HG03135 (cell line): ENCODE measurements around the gene ZNF70.

ENCODE experiments used
- ATAC-seq: cut with Tn5 transposase; IDR thresholded peaks from one replicate; pipeline ENCODE4 v1.9.1; 2021; ENCODE audit warnings: mild to moderate bottlenecking, moderate library complexity; ENCODE audit not compliant: unreplicated experiment

Gene ZNF70

DNA sequence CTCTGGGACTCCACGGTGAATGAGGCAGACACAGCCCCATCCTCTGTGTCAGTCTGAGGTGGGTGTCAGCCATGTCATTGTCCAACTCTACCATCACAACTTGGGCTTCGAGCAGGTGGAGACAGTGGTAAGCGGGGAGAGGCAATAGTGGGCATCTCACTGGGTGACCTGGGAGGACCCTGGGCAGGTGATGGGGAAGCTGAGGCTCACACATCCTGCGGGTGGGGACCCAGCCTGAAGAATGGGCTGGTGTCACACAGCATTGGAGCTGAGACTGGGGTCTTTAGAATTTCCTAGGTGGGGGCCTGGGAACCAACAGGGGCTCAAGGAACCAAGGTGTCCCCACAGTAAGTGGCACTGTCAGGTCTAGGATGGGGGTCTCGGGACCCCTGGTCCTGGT lies 28.8 kb upstream of the ZNF70 start:
- no peak for ATAC-seq

DNA sequence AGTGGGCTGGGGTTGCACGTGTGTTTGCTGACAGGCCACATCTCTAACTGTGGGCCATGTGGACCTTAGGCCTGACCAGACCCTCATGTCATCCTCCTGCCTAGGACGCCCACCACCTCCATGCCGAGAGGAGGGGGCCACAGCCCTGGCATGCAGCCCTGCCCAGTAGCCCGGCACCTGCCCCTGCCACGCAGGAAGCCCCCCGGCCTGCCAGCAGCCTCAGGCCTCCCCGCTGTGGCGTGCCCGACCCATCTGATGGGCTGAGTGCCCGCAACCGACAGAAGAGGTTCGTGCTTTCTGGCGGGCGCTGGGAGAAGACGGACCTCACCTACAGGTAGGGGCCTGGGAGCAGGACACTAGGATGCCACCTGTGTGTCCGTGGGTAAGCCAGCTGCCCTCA lies 28.2 kb upstream of the ZNF70 start:
- no peak for ATAC-seq

DNA sequence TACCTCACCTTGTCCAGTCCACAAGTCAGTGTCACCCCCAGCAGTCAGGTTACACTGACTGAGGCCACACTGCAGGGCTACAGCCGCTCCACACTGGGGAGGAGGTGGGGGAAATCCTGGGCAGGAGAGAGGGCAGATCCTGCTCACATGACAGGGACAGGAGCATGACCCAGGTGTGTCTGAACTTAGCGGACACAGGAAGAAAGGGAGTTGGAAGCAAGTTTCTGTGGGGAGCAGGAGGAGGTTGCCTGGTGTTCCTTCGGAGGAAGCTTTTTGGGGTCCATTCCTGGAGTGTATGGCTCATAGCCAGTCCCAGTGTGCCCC lies 27.6 kb upstream of the ZNF70 start:
- no peak for ATAC-seq

DNA sequence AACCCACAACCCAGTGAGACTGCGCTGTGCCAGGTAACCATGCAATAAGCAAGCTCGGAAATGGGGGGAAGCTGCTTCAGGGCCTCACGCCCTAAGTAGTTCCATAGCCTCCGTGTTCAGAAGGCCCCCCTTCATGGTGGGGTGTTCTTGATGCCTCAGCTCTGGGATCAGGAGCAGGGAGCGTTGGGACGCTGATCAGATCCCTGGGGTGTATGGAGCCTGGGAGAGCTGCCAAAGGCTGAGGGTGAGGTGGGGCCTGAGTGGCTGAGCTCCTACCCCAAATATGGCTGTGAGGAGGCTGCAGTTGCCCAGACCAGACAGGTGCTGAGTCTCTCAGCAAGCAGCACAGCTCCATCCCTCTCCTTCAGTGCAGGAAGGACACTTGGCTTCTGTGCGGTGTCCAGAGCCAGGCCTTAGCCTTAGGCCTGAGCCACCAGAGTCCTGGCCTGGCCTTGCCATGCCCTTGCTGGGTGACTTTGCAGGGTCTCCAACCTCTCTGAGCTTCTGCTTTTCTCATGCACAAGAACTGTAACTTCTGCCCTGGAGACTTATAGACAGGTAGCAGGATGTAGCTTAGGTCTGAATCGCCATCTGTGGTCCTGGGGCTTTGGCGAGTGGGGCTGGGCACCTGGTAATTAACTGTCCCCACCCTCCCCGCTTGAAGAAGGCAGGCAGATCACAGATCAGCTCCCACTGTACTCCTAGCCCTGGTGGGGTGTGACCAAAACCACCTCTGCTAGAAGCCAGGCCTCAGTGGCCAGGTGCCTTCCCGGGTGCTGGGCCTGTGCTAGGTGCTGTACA lies 27.1 kb upstream of the ZNF70 start:
- ATAC-seq: no peak

DNA sequence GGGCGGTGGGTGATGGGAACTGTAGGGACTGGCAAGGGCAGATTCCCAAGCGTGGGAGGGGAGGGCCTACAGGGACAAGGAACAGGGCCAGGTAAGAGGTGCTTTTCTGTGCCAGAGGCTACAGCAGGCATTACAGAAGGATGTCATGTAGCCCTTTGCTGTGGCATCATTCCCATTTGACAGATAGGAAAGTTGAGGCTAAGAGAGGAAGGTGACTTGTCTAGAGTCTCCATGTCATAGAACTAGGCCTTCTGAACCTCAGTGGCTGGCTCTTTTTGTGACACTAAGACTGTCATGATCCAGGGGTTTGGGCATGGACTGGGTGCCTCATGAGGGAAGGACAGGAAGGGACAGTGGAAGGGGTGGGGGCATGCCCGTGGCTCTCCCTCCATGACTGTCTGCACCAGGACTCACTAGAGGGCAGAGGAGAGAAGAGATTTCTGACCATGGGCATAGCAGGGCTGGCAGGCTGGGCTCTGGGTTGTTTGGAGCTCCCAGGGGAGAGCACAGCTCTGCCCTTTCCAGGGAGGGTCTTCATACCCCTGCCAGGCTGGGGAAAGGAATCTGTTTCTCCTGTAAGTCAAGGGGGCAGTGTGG lies 25.0 kb upstream of the ZNF70 start:
- no peak for ATAC-seq

DNA sequence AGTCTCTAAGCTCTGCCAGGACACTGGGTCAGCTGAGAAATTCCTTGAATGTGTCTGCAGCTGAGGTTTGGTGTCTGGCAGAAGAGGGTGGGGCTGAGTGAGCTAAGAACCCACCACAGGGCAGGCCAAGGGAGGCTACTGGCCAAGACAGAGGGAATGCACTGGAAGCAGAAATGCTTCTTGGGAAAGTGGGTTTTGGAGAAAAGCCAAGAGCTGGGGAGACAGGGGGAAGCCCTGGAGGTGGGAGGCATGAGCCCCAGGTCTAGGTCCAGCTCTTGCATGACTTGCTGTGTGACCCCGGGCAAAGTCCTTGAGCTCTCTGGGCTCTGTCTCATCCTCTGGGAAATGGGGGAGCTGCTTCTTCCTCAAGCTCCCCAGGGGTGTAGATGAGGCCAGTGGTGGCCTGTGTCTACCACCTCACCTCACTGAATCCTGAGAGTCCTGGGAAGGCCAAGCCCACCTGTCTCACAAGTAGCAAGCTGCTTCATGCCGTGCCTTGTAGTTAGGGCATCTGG lies 24.1 kb upstream of the ZNF70 start:
- ATAC-seq: no peak

DNA sequence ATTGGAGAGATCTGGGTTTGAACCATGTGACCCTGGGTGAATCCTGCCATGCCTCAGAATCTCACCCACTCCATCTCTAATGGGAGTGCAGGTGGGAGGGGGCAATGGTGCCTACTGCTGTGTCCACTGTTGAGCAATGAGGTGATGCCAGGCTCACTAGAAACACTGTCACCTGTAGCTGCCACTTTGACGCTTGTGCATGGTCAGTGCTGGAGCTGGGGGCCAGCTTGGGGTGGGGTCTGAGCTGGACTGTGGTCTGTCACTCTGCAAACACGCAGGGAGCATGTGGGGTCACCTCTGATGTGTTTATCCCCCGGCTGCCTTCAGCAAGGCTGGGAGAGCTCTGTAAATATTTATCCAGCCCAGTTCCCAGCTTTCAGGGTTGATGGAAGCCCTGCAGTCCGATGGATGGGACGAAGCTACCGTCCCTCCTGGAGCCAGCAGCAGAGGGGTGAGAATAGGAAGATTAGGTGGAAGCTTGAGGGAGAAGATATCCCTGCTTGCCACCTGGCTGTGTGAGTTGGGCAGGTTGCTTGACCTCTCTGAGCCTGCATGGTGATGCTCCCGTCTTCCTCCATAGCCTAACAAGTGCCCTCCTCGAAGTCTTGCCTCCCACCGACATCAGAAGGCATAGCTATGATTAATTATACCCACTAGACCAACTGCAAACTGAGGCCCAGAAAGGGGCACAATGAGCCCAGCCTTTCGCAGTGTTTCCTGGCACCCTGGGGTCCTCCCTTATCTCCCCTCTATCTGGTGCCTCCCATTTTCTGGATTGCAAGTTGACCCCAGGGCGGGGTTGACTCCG lies 23.4 kb upstream of the ZNF70 start:
- ATAC-seq: no peak

DNA sequence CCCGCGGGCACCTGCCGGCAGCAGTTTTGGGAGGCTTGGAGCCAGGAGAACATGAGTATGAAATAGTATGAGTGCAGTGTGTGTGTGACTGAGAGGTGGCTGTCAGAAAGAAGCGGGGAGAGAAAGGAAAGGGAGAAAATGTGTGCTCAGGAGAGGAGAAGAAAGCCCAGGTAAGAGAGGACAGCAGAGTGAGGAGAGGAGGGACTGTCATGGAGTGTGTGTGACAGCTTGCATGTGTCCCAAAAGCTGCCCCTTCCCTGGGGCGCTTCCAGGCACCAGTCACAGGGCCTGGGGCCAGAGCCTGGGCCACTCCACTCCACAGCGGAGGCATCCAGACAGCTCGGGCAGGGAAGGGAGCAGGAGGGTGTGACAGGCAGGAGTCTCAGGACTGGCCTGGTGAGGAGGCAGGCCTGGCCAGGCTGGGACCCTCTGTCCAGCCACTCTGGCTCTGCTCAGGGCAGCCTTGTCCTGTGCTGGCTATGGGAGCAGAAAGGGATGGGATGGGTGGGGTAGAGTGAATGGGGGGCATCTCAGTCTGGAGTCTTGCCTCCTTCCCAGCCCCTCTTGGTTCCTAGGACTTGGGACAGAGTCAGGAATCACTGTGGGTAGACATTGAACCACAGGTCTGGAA lies 22.7 kb upstream of the ZNF70 start:
- no peak for ATAC-seq

DNA sequence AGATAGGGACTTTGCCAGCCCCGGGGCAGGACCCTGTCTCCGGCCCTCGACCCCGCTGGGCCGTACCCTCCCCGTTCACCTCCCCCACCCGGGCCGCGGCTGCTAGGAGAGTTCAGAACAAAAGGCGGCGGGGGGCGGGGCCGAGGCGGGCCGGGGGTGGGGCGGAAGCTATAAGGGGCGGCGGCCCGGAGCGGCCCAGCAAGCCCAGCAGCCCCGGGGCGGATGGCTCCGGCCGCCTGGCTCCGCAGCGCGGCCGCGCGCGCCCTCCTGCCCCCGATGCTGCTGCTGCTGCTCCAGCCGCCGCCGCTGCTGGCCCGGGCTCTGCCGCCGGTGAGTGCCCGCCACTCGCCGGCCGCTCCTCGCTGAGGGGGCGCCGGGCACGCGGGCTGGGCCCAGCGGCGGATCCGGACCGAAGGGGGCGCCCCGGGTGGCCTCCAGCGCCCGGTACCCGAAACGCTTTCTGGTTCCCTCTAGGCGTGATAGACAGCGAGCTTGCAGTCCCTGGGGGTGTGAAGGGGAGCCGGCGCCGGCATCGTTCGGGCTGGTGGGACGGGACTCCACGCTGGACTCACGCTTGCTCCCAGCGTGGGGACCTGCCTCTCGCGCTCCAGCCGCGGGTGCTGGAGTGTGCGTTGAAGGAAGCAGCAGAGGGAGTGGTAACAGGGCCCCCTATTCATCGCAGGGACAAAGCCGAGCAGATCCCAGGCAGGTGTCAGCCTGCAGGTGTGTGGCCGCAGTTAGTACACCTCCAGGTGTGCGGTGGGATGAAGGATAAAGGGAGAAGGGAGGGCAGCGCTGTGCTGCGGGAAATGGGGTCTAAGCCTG lies 21.9 kb upstream of the ZNF70 start, which contains the start of gene MMP11:
Gene MMP11, plus strand, starts transcription at position 201 of the 825 bp plus-strand sequence. Its CDS starts 22 bp downstream, at position 223.
- no peak for ATAC-seq

DNA sequence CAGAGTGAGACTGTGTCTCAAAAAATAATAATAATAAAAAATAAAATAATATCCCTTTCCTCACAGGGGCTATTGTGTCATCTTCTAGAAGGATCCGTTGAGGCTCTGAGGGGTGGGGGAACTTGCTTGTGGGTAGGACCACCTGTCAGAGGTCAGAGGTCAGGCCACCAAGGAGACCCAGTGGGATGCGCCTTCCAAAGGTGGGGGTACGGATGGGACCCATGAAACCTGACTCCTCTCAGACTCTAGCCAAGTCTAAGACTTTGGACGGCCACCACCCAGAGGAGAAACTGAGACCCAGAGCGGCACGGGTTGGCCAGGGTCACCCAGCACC lies 21.4 kb upstream of the ZNF70 start:
- no peak for ATAC-seq

DNA sequence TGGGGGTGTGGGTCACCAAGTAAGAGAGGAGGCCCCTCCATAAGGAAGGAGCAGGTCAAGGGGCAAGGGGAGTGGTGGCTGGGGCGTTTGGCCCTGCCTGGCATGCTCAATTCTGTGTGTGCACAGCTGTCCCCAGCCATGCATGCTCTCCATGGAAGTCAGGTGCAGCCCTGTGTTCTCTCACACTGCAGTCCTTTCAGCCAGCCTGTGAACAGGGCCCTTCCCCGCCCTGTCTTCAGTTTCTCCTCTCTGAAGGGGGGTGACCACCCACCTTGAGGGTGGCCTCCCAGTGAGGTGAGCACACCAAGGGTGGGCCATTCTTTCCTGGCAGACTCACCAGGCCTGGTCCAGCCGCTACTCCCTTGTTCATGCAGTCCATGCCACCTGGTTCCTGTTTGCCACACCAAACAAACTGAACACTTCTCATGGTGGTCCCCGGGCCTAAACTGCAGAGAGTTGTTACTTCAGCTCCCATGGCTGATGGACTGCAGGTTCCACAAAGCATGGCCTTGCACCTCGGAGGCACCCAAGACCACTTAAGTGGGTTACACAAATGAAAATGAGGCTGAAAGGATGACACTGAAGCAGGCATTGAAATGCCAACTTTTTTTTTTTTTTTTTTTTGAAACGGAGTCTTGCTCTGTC lies 18.5 kb upstream of the ZNF70 start:
- no peak for ATAC-seq

DNA sequence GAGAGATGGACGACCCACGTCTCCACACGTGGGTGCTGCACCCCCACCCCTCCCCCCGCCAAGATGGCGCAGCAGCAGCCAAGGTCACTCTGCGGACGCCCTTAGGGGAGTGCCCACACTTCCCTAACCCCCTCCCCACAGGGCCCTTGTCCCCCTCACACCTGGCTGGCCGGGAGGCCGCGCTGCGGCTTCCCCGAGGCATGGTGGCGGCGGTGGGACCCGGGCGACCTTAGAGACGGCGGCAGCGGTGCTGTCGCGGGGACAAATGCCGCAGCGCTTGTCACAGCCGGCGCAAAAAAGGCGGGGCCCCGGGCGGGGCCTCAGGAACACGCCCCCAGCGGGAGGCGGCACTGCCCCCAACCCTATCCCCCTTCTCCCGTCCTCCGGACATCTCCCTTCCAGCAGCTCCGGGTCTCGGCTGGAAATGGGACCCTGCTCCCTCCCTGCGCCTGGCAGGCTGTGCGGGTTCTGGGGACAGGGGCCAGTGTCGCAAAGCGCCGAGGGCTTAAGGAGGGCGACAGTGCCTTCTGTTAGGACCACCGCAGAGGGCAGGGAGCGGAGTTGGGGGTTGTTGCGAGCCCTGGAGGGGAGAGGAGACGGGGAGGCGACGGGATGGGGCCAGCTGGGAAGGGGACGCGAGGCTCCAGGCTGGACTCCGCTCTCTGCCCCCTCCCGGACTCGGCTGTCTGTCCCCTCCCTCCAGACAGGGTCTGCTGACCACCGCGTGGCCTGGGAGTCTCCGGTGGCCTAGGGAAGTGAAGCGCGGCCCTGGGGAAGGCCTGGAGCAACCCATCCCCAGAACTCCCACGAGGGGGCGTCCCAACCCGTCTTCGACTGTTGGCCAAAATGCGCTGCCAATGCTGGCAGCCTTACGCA lies 17.0 kb upstream of the ZNF70 start, which contains the start of gene CHCHD10:
Gene CHCHD10, minus strand, starts transcription at position 300 of the 876 bp plus-strand sequence. Its CDS starts 98 bp downstream, at position 202.
- ATAC-seq: no peak

DNA sequence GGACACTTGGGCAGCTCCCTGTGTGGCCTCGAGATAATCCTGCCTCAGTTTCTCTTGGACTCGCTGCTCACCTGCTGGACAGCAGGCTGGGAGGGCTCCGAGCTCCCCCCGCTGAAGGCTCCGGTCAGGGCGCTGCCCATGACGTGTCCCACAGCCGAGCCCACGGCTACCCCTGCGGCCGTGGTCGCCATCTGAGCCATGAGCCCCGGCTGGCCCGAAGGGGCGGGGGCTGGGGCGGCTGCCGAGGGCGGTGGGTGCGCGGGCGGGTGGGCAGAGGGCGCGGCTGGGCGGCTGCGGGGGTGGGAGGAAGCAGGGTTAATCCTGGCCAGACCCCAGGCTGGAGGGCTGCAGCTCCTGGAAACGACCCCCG lies 16.4 kb upstream of the ZNF70 start:
- no peak for ATAC-seq

DNA sequence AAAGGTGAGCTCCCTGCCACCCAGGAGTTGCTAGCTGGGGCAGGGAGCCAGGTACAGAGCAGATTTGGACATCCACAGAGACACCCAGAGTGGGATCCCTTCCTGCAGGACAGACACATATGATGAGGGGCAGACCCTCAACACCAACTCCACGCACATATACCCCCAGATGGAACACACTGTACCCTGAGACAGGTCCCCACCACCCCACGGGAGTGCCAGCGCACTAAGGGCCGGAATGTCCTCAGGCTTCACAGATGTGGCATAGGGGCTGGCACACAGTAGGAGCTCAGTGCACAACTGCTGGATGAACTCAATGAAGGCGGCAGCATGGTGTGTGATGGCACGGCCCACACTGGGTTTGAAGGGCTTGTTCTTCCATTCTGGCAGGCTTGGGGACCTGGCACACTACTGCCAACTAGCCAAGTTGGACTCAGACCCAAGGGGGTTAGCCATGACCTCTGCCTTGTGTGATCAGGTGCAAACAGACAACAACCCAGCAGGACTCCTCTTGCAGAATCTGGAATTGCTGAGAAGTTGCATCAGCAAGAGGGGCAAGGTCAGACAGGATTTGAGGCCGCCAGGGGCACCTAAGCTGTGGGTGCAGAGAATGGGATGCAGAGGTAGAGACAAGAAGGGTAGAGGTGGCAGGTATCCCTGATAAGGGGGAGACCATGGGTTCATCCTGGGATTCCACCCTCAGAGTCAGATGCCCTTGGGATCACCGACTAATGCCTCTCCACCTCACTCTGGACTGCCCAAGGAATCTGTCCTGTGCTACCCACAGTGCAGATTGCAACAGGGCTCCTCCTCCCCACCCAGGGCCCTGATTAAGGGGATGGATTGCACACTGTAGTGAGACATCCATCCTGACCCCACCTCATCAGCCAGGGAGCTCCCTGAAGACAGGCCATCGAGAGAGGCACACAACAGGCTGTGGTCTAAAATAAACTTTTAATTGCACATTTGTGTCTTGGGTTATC lies 14.3 kb upstream of the ZNF70 start:
- ATAC-seq: no peak

DNA sequence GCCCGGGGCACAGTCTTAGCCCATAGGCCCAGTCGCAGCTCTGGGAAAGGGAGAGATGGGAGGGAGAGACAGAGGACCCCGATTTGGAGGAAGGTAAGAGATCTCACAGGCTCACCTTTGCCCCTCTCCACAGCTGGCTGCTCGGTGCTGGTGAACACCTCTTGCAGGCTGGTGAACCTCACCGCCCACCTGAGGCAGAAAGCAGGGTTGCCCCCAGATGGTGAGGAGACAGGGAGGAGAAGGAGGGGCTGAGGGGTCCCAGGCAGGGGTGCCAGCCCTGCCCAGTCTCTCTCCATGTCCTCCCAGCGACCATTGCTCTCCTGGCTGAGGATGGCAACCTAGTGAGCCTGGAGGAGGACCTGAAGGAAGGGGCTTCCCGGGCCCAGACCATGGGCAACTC lies 13.0 kb upstream of the ZNF70 start:
- no peak for ATAC-seq

DNA sequence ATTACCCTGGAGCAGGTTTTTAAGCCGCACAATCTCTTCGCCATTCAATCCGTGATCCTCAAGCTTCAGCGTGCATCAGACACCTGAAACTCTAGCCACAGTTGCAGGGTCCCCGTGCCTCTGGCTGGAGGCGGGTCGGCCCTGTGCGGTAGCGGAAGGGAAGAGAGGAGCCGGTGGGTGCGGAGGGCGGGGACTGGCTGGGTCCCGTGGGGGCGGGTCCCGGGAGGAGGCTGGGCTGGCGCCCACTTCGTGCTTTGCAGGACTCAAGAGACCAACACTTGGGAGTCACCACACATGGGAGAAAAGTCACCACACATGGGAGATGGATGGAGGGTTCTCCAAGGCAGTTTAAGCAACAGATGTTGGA lies 12.7 kb upstream of the ZNF70 start:
- no peak for ATAC-seq

DNA sequence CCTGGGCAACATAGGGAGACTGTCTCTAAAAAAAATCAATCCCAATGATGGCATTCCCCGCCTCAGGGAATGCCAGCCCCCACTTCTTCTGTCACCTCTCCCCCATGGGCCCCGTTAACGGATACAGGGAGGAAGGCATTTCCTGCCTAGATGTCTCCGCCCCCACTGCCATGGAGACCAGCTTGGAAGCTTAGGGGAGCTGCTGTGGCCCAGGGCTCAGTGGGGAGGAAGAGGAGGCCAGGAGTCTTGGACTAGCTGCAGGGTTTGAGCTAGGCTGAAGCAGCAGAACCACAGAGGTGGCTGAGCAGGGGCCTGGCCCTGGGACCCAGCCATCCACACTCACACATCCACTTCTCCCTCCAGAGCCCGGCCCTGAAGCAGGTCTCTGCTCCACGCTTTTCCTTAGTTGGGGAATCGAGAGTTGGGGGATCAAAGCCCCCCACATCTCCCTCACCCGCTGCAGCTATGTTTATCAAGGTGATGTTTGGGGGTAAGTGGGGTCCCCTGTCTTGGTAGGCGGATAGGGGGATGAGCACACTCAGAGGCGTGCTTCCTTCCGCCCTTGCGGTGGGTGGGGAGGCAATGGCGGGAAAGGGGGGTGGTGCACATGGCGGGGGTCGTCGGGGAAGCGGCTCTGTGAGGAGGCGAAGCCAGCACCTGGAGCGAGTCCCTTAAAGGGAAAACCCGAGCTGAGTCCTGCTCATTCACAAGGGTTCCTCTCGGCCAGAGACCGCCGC lies 12.1 kb upstream of the ZNF70 start, which contains the start of gene C22orf15:
Gene C22orf15, plus strand, starts transcription at position 149 of the 737 bp plus-strand sequence. Its CDS starts 317 bp downstream, at position 466.
- ATAC-seq: no peak
